DOHH2 (cell line): ENCODE results near the gene EVPL.
"Not testable (repeated sequence)": the region's sequence is repeated elsewhere in the genome, so short reads cannot be mapped to it uniquely, and the experiment has no call there.

Experiments
- EZH2phosphoT487 ChIP-seq: fragments of 200-600 bp; sonication (generic); IDR thresholded peaks from 2 replicates; pipeline ENCODE4 v1.6.1; 2017; ENCODE audit warnings: borderline replicate concordance, mild to moderate bottlenecking, antibody characterized with exemption, low read length, moderate library complexity, mixed read lengths
- TF ChIP-seq, protein P1 (sequence below): fragments of 200-600 bp; sonication (generic); IDR thresholded peaks from one replicate; pipeline ENCODE4 v1.5.1; 2014; ENCODE audit warnings: antibody characterized with exemption, mild to moderate bottlenecking, low read depth, low read length; ENCODE audit not compliant: poor library complexity, severe bottlenecking

DNA sequence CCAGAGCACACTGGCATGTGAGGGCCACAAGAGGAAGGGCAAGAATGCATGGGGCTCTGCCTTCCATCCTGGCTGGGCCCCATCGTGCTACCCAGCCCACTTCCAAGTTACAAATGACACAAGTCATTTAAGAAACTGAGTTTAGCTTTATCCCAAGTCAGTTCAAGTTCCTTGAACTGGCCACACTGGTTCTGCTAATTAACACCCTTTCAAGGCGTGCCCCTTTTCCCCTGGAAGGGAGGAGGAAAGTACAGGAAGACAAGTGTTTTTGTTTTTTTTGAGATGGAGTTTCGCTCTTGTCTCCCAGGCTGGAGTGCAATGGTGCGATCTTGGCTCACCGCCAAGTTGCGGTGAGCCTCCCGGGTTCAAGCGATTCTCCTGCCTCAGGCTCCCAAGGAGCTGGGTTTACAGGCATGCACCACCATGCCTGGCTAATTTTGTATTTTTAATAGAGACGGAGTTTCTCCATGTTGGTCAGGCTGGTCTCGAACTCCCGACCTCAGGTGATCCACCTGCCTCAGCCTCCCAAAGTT lies 17.4 kb upstream of the EVPL start:
- TF ChIP-seq, protein P1, sequence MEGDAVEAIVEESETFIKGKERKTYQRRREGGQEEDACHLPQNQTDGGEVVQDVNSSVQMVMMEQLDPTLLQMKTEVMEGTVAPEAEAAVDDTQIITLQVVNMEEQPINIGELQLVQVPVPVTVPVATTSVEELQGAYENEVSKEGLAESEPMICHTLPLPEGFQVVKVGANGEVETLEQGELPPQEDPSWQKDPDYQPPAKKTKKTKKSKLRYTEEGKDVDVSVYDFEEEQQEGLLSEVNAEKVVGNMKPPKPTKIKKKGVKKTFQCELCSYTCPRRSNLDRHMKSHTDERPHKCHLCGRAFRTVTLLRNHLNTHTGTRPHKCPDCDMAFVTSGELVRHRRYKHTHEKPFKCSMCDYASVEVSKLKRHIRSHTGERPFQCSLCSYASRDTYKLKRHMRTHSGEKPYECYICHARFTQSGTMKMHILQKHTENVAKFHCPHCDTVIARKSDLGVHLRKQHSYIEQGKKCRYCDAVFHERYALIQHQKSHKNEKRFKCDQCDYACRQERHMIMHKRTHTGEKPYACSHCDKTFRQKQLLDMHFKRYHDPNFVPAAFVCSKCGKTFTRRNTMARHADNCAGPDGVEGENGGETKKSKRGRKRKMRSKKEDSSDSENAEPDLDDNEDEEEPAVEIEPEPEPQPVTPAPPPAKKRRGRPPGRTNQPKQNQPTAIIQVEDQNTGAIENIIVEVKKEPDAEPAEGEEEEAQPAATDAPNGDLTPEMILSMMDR = not testable (repeated sequence)
- not testable (repeated sequence) for TF ChIP-seq EZH2phosphoT487
